Fibroblast of skin of left biceps (primary cell): Measurements from ENCODE around the gene NCBP3.

Experiments
- DNase-seq, 2 experiments: peaks; one replicate each; pipeline ENCODE4 v3.0.0-alpha.2; 2013; ENCODE audit warnings: low read depth in 2 of 2

Gene NCBP3, protein sequence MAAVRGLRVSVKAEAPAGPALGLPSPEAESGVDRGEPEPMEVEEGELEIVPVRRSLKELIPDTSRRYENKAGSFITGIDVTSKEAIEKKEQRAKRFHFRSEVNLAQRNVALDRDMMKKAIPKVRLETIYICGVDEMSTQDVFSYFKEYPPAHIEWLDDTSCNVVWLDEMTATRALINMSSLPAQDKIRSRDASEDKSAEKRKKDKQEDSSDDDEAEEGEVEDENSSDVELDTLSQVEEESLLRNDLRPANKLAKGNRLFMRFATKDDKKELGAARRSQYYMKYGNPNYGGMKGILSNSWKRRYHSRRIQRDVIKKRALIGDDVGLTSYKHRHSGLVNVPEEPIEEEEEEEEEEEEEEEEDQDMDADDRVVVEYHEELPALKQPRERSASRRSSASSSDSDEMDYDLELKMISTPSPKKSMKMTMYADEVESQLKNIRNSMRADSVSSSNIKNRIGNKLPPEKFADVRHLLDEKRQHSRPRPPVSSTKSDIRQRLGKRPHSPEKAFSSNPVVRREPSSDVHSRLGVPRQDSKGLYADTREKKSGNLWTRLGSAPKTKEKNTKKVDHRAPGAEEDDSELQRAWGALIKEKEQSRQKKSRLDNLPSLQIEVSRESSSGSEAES

DNA sequence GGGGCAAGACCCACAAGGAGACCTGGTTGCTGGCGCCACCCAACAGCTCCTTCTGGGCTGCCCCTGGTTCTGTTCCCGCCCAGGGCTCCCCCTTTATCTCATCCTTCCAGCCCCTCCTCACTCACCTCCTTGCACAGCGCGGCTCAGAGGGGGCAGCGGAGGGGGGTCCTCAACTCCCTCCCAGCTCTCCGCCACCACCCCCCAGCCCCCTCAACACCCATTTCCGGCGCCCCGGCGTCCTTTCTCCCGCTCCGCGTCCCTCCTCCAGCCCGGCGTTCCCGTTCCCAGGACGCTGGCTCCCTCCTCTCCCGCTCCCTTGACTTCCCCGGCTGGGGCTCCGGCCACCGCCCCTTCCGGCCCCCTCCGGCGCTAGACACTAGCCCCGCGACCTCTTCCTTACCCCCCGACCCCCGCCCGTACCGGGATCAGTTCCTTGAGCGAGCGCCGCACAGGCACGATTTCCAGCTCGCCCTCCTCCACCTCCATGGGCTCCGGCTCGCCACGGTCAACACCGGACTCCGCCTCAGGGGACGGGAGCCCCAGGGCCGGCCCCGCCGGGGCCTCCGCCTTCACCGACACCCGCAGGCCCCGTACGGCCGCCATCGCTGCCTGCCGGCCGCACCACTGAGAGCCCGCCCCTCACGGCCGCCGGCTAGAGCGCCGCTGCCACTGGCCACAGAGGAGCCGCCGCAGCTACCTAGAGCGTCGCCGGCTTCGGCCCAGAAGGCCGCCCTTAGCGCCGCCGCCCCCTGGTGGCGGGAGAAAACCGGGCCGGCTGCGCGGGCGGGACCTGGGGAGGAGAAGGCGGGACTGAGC lies at the start of gene NCBP3:
NCBP3 (minus strand) TSS at position 626 of the 816 bp plus-strand sequence; CDS start at position 603, 23 bp downstream.
- peak; percentile 83 to 85 for DNase-seq

DNA sequence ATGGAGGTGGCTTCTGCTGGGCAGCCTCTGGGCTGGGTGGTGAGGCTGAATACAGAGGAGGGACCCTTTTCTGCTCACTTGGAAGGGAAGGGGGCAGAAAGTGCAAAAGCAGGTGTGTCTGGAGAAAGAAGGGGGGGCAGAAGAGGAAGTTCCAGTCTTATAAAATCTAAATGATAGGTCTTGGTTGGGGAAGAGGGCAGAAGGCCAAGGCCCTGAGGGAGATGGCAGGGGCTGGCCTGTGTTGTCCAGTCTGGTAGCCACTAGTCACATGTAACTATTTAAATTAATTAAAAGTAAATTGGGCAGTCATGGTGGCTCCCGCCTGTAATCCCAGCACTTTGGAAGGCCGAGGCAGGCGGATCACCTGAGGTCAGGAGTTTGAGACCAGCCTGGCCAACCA lies 49.3 kb upstream of the NCBP3 start:
- DNase-seq = no peak

DNA sequence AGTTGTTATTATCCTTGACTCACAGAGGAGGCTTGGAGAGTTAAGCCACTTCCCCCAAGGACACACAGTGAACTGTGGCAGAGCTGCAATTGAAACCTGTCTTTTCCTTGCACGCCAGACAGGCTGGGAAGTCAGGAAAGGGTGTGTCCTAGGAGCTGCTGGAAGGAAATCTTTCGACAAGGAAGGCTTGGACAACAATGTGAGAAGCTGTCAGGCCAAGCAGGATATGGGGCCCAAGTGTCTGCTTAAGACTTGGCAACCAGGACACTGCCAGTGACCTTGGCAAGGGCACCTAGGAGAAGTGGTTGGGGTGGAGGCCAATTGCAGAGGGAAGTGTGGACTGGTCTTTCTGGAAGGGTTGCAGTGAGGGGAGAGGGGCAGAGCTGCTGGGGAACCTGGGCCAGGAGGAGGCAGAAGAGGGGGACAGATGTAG lies 48.9 kb upstream of the NCBP3 start:
- no peak for DNase-seq

DNA sequence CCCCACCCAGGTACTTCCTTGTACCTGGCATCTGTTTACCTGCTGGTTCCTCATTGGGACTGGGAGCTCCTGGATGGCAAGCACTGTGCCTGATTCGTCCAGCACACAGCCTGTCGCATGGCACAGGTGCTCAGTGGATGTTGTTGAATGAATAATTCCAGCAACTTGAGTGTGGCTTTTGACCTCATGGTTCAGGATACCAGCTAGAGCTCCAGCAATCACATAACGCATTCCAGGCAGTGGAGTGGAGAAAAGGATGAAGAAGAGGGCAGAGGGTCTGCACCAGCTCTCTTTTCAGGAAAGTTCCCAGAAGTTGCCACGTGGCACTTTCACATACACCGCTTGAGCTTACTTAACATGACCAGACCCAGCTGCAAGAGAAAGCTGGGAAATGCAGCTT lies 48.1 kb upstream of the NCBP3 start:
- DNase-seq = no peak

DNA sequence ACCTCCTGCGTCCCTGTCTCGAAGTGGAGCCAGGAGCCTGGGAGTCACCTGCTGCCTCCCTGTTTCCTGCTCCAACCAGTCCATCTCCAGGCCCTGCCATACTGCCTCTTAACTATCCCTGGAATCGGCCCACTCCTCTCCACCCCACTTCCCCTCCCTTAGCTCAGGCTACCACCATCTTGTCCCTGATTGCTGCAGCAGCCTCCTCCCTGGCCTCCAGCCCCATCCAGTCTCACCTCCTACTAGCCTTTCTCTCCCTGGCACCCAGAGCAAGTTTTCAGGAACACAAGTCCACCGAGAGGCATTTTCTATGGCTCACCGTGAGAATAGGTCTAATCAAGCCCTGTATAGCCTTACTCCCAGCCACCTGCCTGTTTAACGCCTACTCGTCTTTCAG lies 47.7 kb upstream of the NCBP3 start:
- no peak for DNase-seq

DNA sequence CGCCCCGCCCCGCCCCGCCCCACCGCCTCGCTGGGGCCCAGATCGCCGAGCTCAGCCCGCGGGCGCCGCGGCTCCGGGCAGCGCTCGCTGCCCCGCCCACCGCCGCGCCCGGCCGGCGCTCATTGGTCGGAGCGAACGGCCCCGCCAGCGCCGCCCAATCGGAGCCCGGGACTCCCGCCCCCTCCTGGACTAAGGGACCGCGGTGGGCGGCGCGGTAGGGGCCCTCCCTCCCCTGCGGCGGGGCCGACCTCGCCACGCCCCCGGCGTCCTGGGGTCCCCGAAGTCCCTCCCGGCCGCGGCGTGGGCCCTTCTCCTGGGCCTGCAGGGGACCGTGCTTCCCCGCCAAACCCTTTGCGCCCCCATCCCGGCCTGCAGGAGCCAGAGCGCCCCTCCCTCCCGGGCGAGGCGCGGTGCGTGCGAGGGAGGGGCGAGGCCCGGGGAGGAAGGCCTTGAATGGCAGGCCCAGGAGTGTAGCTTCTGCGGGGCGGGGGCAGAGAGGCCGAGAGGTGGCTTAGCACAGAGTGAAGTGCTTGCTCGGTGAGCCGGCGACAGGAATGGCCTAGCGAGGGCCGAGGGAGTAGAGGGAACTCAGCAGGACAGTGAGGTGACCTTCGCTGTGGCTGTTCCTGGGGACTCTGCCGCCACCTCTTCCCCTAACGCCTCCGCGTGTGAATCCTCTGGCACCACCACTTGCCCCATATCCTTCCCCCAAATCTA lies 47.1 kb upstream of the NCBP3 start, which contains the start of gene CAMKK1:
CAMKK1 (minus strand) TSS at position 51 of the 717 bp plus-strand sequence. CDS start 7,366 bp downstream, outside the sequence.
- DNase-seq = peak; percentile 51 to 56

DNA sequence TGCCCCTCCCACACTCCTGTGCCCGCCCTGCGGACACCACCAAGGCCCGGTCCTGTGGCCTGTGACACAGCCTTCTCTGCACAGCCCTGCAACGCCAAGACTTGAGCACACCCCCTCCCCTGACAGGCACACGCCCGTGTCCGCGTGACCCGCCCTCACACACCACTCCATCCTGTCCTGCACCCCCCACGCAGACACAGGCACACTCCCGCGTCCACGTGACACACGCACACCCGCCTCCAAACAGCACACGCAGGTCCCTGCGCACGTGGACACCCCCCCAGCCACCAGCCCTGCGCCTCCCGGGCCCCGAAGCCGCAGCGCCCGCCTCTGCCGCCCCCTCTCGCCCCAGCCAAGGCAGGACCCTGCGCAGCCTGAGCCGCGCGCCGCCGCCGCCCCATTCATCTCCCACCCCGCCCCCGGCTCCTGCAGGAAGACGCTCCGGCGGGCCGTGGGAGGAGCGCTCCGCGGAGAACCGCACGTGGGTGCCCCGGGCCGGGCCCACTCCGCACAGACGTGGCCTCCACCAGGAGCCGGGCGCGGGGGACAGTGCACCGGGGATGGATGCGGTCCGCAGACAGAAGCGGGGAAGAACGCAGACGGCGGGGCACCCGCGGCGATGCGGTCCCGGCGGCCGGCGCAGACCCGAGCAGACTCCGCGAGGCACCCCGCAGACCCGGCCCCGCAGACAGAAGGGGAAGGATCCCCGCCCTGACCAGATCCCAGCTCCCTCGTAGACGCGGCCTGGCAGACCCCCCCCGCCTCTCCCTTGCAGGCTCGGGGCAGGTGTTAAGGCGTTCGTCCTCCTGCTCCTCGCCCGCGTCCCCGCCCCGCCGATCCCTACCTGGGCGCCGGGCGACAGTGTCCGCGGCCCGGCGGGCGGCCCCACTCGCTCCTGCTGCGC lies 46.3 kb upstream of the NCBP3 start:
- DNase-seq = no peak

DNA sequence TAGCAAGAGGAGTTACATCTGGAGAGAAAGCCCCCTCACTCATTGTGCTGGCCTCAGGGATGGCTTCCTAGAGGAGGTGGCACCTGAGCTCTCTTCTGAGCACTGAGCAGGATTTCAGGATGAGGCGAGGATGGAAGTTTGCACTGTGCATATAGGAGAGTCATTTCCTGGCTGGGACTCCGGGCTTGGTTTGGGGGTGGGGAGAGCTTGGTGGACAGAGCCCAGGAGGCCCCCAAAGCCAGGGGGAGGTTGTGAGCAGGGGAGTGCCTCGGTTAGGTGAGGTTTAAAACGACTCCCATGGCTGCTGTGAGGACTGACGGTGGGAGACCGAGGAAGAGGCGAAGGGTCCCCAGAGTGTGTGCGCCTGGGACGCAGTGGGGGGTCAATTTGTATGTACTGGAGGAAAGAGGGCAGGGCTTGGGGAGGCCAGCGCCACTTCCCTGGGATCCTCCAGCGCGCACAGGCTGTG lies 45.6 kb upstream of the NCBP3 start:
- no peak for DNase-seq

DNA sequence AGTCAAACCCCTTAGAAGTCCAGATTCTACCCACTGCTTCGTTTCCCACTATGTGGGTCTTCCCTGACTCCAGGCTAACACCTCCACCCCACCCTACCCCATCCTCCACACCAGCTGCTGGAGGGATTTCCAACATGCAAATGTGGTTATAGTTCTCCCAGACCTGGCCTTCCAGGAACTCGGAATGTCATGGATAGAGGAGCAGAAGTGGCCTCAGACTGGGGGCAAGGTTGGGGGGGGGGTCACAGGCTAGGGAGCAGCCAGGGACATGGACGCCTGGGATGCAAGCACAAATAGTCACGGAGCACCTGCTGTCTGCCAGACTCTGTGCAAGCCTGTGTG lies 44.8 kb upstream of the NCBP3 start:
- DNase-seq = no peak

DNA sequence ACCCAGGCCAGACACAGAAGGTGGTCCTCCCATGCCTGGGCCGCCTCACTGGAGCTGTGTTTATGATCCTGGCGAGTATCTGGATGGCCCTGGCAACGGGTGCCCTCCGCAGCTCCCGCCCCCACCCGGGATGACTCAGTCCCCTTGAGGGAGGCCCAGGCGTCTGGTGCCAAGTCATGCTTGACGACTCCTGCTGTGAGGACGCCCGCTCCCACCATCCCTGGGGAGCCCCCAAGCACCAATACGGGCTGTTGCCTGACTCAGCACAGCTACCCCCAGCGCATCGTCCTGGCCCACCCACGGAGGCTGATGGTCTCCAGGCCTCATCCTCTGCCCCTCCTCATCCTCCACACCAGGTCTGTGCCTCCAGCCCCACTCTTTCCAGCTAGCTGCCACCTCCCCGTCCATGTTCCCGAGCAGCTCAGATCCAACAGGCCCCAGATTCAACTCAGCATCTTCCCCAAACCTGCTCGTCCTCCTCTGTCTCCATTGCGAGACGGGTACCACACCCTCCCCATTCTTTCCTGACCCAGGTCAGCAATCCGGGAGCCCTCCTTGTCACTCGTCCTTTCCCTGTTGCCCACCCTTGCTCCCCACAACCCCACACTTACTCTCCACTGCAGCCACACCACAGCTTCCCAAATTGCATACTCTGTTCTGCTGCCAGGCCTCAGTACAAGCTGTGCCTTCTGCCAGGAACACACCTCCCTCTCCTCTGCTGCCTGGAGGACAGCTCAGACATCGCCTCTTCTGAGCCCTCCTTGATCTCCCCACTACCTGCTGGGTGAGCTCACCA lies 44.2 kb upstream of the NCBP3 start:
- DNase-seq = peak; percentile 43 to 46

DNA sequence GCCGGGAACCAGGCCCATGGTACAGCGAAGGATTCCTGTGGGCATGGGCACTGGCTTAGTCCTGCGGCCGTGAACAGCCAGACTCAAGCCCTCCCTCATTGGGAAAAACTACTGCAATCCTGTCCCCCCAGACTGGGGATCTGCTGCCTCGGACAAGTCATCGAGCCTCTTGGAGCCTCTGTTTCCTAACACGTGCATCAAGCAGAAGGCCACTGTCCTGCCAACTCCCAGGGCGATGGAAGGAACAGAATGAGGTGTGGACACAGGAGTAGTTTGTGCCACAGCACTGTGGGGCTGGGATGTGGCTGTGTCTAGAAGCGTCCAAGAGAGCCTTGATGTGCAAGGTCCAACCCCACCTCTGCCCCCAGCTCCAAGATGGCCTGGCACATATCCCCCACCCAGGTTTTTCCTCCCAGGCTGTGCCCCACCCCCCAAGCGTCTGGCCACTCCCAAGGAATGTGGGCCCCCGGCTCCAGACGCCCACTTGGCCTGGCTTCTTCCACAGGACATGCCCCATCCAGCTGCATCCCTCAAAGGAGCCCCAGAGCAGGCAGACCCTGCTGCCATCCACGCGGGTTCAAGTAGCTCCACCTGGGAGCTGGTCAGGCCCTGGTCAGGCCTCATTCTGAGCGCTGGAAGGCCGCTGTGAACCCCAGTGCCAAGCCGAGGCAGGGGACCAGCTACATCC lies 43.4 kb upstream of the NCBP3 start:
- DNase-seq = no peak

DNA sequence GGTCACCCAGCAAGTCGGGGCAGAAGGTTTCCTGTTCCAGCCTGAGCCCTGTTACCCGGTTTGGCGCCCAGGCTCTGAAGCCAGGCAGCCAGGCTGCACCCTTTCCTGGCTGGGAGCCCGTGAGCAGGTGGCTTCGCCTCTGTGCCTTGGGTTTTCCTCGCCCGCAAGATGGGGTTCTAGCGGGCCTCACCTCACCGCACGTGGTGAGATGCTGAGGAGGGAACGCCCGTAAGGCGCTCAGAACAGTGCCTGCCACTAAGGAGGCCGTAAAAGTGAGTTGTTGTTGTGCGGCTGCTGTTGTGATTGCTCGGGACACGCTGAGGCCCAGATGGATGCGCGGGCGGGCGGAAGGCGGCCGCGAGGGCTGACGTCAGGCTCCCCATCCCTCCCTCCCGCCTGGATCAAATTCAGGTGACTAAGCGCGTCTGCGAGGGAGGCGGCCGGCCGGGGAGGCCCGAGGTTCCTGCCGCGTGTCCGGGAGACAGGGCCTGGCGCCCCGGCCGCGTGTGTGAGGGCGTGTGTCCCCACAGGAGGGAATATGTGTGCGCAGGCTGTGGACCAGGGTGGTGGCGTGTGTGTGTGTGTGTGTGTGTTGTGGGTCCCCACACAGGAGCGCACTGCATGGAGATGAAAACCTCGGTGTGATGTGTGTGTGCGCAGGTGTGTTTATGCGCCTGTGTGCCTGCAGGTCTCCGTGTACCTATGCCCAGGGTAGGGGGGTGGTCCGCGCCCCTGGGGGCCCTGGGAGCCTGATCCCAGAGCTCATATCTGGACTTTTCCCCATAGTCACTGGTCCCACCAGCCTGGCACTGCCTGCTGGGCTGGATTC lies 42.5 kb upstream of the NCBP3 start:
- peak; percentile 71 to 72 for DNase-seq

DNA sequence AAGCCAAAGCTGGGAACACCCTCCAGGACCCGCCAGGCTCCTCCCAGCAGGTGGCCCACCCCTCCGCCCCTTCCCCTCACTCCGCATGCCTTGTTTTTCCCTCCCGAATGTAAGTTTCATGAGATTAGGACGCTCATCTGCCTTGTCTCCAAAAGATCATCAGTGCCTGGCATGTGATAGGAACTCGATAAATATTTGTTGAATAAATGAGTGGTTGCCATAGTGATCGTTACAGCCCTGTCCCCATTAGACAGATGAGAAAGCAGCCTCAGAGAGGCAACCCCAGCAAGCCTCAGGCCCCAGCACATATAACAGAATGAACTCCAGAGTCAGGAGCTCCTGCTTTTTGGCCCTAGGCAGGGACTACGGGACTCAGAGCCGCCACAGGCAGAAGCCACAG lies 41.8 kb upstream of the NCBP3 start:
- no peak for DNase-seq

DNA sequence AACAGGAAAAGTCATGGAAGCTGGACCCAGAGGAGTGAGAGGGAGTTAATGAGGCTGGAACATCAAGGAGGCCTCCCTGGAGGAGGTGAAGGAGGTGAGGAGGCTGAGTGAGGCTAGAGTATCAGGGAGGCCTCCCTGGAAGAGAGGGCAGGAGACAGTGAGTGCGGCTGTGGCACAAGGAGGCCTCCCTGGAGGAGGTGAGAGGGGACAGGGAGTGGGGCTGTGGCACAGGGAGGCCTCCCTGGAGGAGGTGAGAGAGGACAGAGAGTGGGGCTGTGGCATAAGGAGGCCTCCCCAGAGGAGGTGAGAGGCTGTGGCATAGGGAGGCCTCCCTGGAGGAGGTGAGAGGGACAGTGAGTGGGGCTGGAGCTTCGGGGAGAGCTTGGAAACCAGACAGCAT lies 41.3 kb upstream of the NCBP3 start:
- no peak for DNase-seq

DNA sequence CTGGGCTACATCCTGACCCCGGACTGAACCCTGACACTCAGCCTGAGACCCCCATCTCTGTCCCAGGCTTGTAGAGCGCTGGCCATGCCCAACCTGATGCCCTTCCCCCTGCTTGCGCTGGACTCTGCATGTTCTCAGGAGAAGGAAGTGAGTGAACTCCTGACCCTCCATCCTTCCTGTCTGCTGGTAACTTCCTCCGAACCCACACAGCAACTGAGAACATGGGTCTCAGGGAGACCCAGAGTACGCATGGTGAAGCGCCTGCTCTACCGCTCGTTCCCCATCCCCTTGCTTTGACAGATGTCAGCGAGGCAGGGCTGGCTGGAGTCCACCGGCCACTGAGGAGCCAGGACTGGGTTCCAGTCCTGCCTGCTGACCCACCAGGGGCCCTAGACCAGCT lies 40.7 kb upstream of the NCBP3 start:
- no peak for DNase-seq

DNA sequence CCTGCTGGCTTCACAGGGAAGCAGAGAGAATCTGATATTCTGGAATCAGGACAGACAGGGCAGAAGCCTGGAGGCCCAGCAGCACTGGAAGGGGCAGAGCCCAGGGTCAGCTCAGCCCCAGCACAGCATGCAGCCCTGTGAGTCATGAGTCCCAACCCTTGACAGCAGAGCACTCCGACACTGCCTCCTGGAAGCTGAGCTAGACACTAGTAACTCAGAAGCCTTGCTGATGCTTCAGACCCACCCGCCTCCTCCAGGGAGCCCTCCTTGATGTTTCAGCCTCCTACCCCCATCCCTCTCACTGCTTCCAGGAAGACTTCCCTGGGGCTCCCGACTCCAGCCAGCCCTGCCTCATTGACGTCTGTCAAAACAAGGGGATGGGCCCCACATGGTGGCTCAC lies 39.9 kb upstream of the NCBP3 start:
- no peak for DNase-seq

DNA sequence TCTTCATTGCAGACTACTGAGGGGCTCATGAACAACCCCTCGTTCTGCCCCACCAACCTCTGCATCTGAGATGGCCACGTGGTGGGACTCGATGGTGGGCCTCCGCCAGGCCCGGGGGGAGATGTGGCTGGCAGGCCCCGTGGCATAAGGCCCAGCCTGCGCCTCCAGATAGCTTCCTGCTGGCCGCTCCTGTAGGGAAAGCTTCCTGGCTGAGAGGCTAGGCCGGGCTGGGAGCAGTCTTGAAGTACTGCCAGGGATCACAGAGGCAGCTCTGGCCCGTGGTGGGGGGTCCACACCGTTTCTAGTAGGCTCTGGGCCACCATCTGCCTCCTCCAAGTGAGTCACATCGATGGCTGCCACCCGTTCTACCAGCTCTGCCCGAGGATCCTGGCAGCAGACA lies 39.2 kb upstream of the NCBP3 start:
- DNase-seq = no peak

DNA sequence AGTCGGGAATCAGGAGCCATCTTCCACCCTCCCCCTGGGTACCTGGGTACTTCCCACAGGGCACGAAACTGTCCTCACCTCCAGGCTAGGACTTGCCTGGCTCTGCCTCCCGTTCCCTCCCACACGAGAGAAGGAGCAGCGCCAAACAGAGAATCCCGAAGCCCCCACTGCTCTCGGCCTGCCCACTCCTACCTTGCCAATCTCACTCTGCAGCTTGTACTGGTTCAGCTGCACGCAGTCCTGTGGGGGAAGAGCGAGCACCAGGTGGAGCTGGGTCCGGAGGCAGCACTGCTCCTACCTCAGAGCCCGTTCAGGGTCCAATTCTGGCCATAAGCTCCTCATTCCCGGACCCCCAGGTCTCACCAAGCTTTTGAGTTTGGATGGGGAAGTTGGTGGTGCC lies 38.1 kb upstream of the NCBP3 start:
- no peak for DNase-seq
